ENCODE results near the gene ABLIM3.
"Not testable (repeated sequence)": the region's sequence is repeated elsewhere in the genome, so short reads cannot be mapped to it uniquely, and the experiment has no call there.

Gene ABLIM3

GRCh38 chr5:149262315-149262714, 121.0 kb downstream of the ABLIM3 start:
- DNase-seq = no peak

DNA sequence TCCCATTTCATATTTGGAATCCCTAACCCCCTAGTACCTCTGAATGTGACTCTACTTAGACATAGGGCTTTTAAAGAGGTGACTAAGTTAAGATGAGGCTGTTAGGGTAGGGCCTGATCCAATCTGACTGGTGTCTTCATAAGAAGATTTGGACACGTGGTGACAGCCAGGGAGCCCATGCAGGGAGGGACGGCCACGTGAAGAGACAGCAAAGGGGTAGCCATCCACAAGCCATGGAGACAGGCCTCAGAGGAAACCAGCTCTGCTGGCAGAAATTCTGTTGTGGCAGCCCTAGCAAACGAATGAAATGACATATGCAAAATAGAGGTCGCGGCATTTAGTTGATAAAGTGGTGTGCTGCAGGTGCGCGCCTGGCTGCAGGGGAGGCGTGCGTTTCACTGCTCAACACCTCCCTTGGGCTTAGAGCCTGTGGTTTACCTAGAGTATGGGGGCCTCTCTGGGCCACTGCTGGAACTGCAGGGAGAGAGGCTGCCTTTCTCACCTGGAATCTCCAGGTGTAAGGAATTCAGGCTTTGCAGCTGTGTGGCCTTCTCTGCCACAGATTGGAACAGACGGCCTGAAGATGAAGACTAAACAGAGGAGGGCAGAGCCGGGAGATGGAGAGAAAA, 123.3 kb downstream of the ABLIM3 start:
- DNase-seq = peak; percentile 28

DNA sequence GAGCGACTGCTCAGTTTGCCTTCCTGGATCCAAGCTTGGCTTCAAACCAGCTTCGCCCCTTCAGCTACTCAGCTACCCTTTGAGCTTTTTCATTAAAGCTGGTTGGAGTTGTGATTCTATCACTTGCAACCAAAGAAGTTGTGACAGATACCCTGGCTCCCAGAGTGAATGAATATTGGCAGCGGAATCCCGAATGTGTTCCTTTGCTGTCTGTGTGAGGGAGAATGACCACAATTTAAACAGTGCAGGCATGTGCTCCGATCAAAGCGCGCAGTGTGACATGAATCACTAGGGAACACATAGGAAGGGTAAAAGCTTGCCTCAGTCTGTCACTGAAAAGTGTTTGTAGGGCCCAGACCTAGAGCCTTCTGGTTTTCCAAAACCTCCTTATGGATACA, 123.8 kb downstream of the ABLIM3 start:
- DNase-seq = no peak

DNA sequence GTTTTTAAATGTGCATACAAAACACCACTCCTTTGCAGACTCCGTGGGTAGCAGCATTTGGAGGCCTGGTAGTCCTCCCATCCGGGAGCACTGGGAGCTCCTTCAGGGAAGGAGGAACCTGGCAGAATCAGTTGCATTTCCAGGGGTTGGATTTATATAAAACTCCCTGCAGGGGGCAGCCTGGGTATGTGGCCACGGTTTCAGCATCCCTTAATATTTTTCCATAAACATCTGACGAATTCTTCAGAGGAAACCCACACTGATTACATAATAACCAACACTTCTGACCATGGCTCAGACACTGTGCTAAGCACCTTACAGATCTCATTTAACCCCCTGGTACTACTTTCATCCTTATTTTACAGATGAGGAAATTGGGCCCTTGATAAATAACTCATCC, 124.3 kb downstream of the ABLIM3 start:
- DNase-seq = no peak

DNA sequence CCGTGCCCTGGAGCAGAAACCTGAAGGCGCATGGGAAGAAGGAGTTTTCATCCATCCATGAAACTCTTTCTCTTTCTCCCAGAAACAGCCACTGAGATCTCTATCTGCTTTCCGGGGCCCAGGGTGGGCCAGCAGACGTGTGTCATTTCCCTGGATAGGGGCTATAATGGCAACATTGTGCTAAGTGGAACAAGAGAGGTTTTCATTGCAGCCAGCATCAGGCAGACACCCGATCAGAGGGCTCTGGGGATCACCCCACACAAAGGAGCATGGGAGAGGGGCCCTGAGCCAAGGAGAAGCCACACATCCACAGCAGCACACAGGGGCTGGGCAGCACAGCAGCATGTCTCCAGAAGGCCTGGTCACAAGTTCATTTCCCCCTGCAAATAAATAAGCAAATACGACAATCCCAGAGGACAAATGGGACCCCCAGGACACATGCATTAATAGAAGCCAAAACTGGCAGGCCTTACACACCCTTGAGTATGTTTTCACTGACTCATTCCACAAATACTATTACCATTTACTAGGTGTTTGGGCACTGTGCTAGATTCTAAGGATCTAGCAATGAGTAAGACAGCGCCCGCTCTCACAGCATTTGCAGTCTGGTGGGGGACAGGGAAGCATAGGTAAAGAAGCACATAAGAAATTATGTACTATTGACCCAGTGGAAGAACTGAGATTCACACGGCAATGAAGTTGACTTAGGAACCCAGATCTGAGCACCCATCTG, 126.1 kb downstream of the ABLIM3 start:
- DNase-seq = no peak

GRCh38 chr5:149268928-149269557, 127.8 kb downstream of the ABLIM3 start:
- peak; percentile 71 for DNase-seq

GRCh38 chr5:149271195-149271715, 130.0 kb downstream of the ABLIM3 start:
- DNase-seq = no peak

GRCh38 chr5:149271716-149272563, 130.6 kb downstream of the ABLIM3 start, which contains the start of gene AFAP1L1:
Gene AFAP1L1 (plus strand): TSS chr5:149271859. CDS start chr5:149271969, 110 bp downstream.
- peak; percentile 8 for DNase-seq

- DNase-seq = not testable (repeated sequence)
These were observed 131.5 kb downstream of the ABLIM3 start for GRCh38 chr5:149272781-149273180.

GRCh38 chr5:149273237-149273636, 131.9 kb downstream of the ABLIM3 start:
- no peak for DNase-seq

DNA sequence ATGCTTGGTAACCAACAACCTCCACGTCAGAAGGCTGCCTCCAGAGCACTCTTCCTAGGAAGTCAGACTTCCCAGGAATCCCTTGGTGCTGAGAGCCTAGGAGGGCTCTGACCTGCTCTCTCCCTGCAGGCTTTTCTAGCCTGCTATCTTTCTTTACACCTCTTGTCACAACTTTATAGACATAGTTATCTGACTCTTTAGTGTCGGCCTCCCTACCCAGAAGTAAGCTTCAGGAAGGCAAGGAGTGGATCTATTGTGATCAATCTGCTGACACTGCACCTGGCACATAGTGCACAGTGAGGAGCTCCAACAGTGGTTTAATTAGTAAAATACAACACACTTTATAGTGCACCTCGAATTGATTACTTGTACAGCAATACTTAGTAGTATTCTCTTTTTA, 132.7 kb downstream of the ABLIM3 start:
- DNase-seq = no peak

DNA sequence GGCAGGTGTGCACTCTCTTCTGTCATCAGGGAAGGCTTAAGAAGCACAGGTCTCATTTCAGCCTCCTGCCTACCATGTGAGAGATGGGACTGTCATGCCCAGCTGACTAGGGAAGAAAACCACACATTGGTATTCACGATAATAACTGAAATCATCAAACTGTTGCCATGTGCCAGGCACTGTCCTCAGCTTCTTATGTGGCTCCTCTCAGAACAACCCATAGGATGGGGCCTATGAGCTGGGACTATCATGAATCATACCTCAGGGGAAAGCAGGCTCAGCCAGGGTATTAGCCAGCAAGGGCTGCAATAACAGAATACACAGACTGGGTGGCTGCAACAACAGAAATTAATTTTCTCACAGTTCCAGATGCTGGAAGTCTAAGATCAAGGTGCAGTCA, 133.6 kb downstream of the ABLIM3 start:
- no peak for DNase-seq

- no peak for DNase-seq
These were observed 136.5 kb downstream of the ABLIM3 start for GRCh38 chr5:149277801-149278200.

- no peak for DNase-seq
These were observed 137.3 kb downstream of the ABLIM3 start for GRCh38 chr5:149278451-149279210.

DNA sequence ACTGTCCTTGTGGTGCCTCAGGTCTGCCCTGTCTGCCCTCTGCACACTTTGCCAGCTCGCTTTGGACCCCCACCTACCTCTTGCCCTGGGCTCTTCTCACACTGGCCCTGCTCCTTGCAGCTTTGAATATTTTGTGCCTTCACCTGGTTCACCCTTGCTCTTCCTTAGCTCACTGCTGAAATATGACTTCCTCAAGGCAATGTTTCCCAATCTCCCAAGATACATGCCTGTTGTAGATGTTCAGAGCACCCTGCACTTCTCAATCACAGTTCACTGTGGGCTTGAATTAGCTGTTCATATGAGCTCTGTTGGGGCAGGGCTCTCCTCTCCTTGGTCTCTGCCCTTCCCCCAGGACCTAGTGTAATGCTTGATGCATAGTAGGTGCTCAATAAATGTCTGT, 138.4 kb downstream of the ABLIM3 start:
- no peak for DNase-seq

- no peak for DNase-seq
These were observed 138.8 kb downstream of the ABLIM3 start for GRCh38 chr5:149280124-149280523.

GRCh38 chr5:149280802-149281201, 139.5 kb downstream of the ABLIM3 start:
- no peak for DNase-seq

DNA sequence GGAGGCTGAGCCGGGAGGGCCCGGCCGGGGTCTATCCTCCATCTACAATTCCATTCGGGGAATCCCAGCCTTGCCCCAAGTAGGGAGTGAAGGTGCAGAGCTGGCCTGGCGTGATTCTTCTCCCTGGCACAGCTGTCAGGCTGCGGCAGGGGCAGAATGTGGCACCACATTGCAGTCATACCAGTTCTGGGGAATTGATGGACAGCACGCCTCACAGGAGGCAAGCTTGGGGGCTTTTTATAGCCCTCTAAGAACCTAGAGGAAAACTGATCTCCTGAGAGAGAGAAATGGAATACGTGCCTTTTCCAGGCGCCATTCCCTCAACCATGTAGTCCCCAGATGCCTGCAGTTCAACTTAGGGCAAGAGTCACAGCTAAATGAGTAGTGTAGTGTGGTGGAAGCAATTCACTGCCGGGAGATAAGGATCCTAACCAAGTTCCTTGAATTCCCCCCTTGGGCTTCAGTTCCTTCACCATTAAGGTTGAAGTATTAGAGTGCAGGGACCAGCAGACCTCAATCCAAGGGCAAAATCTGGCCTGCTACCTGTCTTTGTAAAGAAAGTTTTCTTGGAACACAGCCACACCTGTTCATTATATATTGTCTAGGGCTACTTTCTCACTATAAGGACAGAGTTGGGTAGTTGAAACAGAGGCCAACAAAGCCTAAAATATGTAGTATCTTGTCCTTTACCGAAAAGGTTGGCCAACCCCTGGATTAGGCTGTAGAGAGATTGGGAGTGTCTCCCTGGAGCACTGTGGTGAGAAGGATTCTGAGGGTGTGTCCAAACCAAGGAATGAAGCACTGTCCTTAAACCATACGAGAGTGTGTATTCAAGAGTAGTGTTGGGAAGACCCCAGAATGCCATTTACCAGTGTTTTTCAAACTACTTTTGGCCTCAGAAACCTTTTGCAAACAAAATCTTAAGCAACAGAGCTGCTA, 141.0 kb downstream of the ABLIM3 start:
- no peak for DNase-seq

- no peak for DNase-seq
These were observed 141.7 kb downstream of the ABLIM3 start for GRCh38 chr5:149282966-149283332.

DNA sequence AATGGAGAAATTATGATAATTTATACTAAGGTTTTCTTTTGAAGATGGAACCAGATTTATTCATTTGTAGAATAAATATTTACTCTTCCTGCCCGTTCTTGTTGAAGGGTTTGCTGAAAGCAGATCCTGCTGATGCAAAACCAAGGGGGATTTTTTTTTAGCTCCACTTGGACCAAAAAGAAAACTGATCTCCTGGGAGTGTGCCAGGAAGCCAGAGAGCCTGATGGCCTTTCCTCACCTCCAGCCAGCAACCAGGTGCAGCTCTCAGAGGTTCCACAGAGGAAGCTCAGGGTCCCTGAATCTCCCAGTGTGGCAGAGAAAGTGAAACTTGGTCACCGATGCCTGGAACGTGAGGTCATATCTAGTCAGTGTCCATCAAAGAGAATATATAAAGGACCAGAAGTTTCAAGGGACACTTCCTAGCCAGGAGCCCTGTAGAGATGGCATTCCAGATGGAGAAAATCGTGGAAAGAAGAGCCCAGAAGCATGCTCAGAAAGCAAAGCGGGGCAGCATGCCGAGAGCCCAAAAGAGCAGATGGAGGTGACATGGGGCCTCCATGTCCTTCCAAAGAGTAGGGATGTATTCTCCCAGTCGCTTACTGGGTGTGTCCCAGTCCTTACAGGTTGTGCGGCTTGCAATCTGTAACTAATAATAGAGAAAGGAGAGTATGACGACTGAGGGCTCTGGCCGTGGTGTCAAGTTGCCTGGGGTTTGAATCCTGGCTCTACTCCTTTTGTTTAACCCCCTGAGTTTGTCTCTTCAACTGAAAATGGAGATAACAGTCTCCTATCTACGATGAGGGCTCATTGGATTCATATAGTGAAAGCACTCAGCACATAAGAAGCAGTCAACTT, 142.6 kb downstream of the ABLIM3 start:
- no peak for DNase-seq
